ENCODE measurements around the gene DIP2C.
"Not testable (repeated sequence)": the region's sequence is repeated elsewhere in the genome, so short reads cannot be mapped to it uniquely, and the experiment has no call there.

DIP2C gene

DNA sequence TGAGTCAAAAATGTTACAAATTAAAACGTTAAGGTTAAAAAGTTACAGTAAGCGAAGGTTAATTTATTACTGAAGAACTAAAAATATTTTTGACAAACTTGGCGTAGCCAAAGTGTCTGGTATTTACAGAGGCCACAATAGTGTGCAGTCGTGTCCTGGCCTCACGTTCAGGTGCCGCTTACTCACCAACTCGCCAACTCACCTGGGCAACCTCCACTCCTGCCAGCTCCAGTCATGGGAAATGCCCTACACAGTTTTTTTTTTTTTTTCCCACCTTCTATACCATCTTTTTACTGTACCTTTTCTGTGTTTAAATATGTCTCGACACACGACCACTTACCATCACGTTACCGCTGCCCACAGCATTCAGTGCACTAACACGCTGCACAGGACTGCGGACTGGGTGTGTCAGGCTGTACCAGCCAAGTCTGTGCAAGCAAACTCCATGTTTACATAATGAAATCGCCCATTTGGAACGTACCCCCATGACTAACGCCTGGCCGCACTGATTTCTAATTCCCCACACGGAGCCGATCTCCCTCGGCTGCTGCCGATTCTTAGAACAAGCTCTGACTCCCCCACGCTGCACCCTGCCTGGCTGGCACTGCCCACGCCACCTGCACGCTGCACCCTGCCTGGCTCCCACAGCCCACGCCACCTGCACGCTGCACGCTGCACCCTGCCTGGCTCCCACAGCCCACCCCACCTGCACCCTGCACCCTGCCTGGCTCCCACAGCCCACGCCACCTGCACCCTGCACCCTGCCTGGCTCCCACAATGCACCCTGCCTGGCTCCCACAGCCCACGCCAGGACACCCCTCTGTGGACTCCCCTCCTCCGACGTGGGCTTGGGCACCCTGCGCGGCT is 351.1 kb downstream of the DIP2C start:
- no peak for DNase-seq (ENCODE audit: low read depth in 1 of 2, low spot score in 1 of 2)

DNA sequence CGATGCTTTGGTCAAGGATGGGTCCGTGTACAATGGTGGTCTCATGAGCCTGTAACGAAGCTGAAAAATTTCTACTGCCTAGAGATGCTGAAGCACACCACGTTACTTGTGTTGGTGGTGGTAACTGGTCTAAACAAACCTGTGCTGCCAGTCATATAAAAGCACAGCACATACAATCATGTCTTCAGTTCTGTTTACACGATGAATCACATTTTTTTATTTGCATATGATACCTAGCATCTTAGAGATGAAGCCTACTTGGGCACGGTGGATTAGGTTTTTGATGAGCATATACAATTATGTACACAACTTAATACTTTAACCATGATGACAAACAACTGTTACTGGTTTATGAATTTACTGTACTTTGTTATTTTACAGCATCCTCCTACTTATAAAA is 353.2 kb downstream of the DIP2C start:
- DNase-seq (ENCODE audit: low read depth in 1 of 2, low spot score in 1 of 2), result no peak

DNA sequence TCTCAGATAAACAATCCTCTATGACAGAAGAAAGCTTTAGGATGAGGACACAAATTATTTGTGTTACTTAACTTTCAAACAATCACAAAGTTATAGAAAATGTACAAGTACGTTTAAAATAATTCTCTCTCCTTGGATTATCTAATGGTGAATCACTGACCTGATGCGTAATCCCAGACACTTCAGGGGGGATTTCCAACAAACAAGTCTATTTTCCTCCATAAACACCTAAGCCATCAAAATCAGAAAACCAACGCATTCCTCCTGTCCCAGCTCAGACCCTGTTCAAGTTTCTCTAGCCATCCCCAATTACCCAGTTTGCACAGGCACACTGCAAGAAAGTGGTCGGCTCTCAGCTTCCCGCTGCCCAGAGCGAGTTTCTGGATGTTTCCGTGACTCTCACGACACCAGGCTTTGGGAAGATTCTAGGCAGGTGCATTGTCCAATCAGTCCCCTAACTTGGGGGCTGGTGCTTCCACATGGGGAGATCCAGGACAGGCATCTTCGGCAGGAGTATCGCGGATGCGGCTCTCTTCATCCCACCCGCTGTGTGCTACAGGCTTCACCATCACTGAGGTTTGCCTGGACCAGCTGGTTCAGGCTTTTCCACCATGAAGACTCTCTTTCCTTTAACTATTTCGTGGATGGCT is 354.2 kb downstream of the DIP2C start:
- no peak for DNase-seq (ENCODE audit: low read depth in 1 of 2, low spot score in 1 of 2)

DNA sequence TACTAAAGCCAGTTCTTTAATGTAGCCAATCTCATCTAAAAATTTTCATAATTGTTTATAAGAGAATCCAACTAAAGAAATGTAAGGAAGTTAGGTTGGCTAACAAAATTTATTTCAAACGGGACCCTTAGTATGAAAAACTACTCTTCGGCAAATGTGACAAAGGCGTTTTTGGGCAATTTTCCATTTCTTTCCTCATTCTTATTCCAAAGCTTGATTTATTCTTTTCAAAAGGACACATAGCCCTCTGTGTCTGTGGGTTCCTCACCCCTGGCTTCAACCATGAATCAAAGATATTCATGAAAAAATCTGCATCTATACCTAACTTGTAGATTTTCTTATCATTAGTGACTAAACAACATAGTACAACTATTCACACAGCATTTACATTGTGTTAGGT is 358.3 kb downstream of the DIP2C start:
- DNase-seq (ENCODE audit: low read depth in 1 of 2, low spot score in 1 of 2), result no peak

DNA sequence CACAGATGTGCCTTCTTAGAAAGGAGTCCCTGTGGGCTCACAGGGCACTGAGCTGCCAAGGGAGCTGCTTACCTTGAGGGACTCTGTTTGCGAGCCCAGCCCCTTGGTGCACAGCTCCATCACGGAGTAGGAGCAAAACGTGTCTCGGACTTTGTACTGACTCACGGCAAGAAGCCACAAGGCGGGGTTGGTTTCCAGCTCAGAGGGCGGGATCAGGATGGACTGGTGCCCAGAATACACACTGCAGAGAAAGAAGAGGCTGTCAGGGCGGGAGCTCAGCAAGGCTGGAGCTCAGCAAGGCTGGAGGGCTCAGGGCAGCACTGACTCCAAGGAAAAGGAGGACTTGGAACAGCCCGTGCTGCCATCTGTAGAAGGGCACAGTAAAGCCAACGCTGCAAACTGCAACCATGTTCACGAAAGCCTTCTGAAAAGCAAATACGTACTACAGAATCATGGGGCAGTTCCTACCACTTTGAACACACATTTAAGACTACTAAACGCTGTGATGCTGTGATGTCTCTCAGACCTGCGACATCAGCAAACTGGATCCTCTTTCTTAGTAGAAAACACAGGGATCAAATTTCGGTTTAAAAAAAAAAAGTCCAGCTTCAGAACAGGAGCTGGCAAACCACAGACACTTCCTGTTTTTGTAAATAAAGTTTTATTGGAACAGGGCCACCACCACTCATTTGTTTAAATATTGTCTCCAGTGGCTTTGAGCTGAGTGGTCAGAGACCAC is 359.9 kb downstream of the DIP2C start:
- DNase-seq (ENCODE audit: low read depth in 1 of 2, low spot score in 1 of 2), result no peak

DNA sequence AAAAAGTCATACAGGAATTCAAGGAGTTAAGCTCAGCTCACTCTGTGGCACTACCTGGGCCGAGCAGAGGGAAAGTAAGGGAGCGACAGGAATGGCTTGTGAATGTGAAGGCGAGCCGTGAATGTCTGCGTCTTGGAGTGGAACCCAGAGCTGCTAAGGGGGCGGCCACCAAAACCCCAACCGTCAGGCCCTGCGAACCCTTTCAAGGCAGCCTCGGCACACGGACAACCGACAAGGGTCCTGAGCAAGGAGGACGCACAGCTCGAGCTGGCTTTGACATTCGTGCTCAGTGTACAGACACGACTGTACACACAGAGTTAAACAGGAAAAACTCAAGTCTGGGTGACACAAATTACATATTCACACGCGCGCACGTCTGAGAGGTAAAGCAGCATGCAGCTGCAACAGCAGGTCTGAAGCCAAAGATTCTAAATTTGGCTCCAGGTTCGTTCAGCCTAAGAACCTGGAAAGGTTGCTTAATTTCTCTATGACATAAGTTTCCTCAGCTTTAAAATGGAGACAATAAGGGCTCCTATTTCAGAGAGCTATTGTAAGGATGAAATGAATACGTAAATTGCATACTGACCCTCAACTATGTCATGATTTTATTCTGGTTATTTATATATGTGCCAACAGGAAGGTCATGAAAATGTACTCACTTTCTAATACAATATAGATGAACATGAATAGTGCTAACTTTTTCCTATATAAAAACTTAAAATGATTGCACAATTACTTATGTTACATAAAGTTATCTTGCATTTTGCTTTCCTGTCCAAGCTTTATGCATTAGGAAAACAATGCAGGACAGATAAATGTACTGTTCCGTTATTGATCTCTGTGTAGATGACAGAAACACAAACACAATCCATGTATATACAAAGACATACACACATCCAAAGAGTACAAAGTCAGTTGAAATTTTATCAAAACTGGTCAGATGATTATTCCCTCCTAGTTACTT is 361.3 kb downstream of the DIP2C start:
- no peak for DNase-seq (ENCODE audit: low read depth in 1 of 2, low spot score in 1 of 2)

DNA sequence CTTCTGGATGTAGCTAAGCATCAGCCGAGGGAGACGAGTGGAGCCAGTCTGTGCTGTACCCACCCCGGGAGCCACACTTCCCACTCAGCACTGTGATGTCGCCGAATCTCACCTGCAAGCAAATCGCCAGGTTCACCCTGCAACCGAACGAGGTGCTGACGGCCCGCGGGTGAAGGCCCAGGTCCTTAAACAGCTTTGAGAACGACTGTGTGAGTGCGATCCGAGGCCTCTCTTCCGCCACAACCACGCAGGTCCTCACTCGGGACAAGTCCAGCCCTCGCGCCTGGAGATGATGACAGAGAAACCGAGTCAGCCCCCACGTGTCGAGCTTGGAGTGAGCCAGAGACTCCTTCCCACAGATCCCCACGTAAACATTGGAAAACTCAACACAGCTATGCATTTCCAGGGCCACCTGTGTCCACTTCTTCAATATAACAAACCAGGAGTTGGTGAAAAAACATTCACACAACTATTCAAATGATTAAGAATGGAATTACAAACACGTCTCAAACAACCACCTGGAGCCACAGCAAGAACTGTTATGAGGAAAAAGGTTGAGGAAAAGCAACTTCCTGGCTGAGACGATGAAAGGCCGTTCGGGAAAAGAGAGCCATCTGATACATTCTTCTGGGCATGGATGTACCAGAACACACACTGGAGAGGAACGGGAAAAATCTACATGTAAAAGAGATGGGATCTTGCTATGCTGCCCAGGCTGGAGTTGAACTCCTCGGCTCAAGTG is 362.4 kb downstream of the DIP2C start:
- DNase-seq (ENCODE audit: low read depth in 1 of 2, low spot score in 1 of 2), result no peak

DNA sequence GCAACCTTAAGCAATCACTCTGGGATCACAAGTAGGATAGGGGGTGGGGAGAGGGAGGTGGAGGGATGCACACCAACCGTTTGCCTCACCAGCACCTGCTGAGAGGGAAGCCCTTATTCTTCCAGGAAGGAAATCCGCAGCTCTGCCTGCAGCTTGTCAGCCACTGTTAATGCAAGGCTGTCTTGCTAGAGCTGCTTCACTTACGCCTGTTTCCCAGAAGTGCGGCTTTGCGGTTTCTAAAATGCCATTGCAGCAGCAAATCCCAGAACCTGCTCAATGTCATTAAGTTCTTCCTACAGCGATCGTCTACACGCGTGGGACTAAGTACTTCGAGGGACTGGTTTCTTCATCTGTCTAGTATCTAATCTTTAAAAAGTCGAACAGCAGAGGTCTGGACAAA is 363.1 kb downstream of the DIP2C start:
- no peak for DNase-seq (ENCODE audit: low read depth in 1 of 2, low spot score in 1 of 2)

DNA sequence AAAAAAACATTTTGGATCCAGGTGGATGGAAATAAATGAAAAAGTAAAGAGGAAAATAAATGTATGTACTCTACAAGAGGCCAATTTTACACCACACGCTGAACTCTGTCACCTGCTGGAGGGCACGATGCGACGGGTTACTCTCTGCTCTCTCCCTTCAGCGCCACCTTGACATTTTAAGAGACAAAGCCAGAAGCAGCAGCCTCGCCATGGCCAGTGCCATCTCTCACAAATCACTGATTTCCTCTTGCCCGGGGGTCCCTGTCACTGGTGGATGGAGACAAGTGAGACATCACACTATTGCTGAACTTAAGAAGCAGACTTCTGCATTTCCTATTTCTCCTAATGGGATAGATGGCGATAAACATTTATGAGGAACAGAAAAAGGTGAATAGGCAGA is 364.2 kb downstream of the DIP2C start:
- DNase-seq (ENCODE audit: low read depth in 1 of 2, low spot score in 1 of 2), result no peak

DNA sequence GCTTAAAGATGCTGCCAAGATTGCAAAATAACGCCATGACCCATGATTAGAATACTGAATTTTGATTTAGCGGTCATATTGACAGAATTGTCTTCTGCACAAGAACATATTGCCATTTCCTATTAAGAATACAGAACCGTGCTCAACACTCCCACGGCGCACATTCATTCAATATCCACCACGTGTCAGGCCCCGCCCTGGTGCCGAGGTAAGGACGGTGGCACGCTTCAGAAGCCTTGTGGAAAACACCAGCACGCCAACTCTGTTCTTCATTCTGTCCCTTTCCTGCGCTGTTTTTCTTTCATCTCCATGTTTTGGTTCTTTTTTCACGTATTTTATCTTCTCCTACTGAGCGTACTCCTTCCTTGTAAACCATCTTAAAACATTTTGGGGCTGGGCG is 364.9 kb downstream of the DIP2C start:
- DNase-seq (ENCODE audit: low read depth in 1 of 2, low spot score in 1 of 2), result no peak

DNA sequence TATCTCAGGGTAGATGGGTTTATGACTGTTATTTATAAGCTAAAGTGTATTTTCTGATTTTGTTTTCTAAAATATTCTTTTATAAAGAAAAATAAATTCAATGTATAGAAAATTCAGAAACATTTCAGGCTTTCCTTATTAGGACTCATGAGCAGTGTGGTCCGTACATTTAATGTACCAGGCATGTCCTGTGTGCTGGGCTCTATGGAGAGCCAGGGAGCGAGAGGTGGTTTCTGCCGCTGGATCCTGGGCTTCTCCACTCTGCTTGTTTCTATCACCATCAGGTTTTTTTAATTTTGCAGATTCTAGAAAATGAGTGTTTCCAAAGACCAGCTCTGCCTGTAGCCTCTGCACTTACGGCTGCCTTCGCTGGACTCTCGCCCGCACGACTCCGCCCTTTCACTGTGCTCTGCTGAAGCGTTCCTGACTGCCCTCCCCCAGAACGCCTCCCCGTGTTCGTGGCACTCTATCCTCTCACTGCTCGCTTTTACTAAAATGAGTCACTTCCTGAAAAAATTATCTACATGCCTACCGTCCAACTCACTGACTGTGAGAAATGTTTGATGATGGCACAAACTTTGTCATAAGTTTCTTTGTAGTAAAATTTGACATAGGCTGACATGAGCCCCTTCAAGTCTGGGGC is 365.7 kb downstream of the DIP2C start:
- DNase-seq (ENCODE audit: low read depth in 1 of 2, low spot score in 1 of 2), result peak in 1 of 2 donors; percentile 25

DNA sequence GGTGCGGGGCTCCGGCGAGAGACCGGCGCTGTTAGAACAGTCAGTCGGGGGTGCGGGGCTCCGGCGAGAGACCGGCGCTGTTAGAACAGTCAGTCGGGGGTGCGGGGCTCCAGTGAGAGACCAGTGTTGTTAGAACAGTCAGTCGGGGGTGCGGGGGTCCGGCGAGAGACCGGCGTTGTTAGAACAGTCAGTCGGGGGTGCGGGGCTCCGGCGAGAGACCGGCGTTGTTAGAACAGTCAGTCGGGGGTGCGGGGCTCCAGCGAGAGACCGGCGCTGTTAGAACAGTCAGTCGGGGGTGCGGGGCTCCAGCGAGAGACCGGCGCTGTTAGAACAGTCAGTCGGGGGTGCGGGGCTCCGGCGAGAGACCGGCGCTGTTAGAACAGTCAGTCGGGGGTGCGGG is 366.4 kb downstream of the DIP2C start:
- DNase-seq (ENCODE audit: low read depth in 1 of 2, low spot score in 1 of 2), result not testable (repeated sequence)

DNA sequence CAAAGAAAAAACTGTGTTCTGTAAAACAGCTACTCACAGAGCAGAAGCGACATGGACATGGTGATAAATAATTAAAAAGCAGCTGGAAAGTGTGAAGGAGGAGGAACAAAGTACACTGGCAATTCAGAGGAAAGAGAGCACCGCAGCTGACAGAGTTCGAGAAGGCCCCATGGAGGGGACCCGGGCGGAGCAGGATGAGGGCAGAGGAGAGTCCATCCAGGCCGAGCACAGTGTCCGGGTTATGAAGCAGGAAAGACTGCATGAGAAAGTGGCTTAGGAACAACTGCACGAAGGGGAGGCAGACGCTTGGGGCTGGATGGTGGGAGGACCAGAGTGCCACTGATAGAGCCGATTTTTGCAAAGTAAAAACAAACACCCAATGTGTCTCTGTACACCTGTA is 368.7 kb downstream of the DIP2C start:
- no peak for DNase-seq (ENCODE audit: low read depth in 1 of 2, low spot score in 1 of 2)

DNA sequence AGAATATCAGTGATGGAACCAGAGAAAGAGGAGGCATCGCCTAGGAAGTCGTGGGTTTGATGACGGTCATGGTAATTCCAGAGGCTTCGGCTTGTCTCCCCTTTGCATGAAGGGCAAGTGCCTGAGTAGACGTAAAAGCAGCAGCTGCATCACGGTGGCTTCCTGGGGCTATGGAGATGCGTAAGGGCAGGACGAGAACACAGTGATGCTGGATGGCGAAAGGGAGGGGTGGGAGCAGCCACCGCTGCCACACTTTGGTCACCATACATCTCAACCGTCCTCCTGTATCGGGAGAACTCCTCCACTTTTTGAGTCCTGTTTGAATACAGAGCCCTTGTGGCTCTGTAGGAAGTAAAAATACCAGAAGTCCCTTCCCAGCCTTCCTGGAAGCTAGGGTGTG is 371.5 kb downstream of the DIP2C start:
- no peak for DNase-seq (ENCODE audit: low read depth in 1 of 2, low spot score in 1 of 2)

DNA sequence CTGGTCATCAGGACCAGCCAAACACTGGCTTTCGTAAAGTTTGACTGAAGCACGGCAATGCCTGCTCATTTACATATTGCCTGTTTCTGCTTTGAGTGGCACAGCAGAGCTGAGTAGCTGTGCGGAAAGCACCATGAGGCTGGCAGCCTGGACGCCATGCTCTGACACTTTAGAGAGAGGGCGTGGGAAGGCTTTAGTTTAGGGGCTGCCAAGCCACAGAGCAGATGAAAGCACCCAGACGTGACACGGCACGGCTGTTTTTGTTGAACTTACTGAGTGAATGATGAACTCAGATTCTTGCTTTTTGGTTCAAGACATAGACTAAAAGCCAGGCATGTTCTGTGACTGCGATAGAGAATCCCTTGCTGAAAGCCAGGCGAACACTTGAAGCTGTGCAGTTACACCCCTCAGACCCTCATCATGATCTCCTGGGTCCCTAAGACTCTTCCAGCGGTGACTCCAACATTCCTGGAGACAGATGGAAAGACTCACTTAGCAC is 372.1 kb downstream of the DIP2C start:
- DNase-seq (ENCODE audit: low read depth in 1 of 2, low spot score in 1 of 2), result no peak

DNA sequence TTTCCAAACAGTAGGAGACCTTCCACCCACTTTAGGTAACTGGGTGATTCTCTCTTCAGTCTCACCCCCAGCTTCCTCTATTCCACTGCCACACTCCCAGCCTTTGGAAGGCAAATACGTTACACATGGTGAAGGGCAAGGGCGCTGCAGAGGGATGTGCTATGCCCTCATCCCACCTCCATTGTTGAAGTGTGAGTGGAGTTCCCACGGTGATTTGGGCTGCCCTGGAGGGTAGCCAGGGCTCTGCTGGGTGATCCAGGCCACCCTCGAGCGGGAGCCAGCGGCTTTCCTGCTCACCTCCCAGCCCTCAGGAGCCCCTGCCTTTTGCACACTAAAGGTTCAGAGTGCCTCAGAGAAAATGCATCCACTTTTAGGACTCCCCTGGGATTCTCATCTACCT is 373.1 kb downstream of the DIP2C start:
- DNase-seq (ENCODE audit: low read depth in 1 of 2, low spot score in 1 of 2), result no peak

DNA sequence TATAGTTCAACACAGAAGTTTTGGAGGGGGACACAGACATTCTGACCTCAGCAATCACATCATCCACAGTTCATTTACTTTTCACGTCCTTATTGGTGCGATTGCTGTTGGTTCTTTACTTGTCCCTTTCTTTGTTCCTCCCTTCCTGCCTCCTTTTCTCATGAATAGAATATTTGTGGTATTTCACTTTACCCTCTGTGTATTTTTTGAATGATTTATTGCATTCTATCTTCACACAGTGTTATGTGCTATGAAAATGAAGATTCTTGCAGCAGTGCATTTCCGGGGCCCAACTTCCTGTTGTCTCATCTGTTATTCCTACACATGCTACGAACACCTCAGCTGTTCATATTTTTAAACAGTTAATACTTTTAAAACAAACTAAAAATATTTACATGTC is 374.6 kb downstream of the DIP2C start:
- DNase-seq (ENCODE audit: low read depth in 1 of 2, low spot score in 1 of 2), result no peak

DNA sequence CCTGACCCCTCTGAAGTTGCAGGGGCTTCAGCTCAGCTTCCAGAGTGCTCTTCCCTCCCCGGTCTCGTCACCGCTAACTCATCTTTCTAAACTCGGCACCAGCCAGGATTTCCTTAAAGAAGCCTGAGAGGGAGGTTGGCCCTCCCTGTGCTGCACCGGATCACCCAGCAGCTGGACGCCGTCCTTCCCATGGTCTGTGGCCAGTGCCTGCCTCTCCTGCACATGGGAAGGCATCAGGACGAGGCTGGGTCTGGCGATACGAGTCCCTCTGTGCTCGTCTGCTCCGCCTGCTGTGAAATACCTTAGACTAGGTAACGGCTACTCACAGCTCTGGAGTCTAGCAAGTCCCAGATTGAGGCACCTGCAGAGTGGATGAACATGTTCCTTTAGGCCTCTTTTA is 375.1 kb downstream of the DIP2C start:
- no peak for DNase-seq (ENCODE audit: low read depth in 1 of 2, low spot score in 1 of 2)

DNA sequence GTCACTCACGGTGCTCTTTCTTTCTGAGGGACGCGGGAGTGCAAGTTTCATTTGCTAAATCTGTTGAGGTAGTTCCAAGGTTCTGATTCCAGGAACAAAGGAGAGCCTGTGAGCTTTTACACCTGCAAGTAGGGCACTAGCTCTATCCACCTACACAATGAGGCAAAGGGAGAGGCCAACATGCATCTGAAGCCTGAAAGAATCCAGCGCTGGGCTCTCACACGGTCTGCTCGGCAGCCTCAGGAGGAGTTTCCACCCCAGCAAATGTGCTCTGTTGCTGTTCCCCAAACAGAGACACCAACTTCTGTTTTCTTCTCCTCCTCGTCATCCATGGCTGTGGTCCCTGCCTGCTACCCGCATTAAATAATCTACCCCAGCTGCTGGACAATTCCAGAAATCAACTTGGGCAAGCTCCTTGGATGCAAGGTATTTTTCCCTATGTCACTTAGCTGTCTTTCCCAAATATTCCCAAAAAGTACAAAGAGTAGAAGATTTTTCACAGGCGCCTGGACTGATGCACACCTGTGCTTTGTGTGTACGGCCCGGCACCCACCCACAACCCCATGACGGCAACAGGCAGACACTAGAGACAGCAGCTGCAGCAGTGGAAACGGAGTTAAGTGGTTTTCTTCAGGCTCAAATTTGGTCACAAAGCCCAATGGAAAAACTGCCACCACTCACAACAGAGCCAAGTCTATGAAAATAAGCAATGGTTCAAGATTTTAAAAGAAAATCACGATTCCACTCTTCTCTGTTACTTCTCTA is 377.4 kb downstream of the DIP2C start:
- no peak for DNase-seq (ENCODE audit: low read depth in 1 of 2, low spot score in 1 of 2)
